HepG2 (cell line): Measurements from ENCODE around the gene BTBD1. TPM values are rescaled to one million over a fixed set of nuclear protein-coding genes. Genes with fewer than 3 reads are reported as not detected.
A peak's percentile ranks its signal among the peaks of the same experiment; 100 is the strongest.

Experiments used
- ARID2 ChIP-seq: sonication (generic); formaldehyde crosslinking; IDR thresholded peaks from 2 replicates; pipeline ENCODE4 v1.8.1; 2022; ENCODE audit warnings: mild to moderate bottlenecking, missing genetic modification reagents, borderline replicate concordance
- ARID4A ChIP-seq: sonication (generic); formaldehyde crosslinking; IDR thresholded peaks from 2 replicates; pipeline ENCODE4 v1.5.0; 2020; ENCODE audit warnings: mild to moderate bottlenecking, missing genetic modification reagents, borderline replicate concordance
- BRCA1 ChIP-seq: sonication (generic); formaldehyde crosslinking; IDR thresholded peaks from 2 replicates; pipeline ENCODE4 v1.4.0; 2020; ENCODE audit warnings: missing genetic modification reagents
- DNMT1 ChIP-seq: sonication (generic); formaldehyde crosslinking; IDR thresholded peaks from 2 replicates; pipeline ENCODE4 v1.5.1; 2020; ENCODE audit warnings: mild to moderate bottlenecking, missing genetic modification reagents
- FOXP1 ChIP-seq, 2 experiments: fragments of 450-650 bp in 1 of 2; IDR thresholded peaks; 2 replicates each; pipeline ENCODE4 v1.6.1; 2017 to 2018; ENCODE audit warnings: antibody characterized with exemption in 1 of 2
- HES4 ChIP-seq: sonication (generic); formaldehyde crosslinking; IDR thresholded peaks from 2 replicates; pipeline ENCODE4 v1.9.0; 2021; ENCODE audit warnings: mild to moderate bottlenecking, missing genetic modification reagents, borderline replicate concordance
- NR2C2 ChIP-seq: sonication (generic); formaldehyde crosslinking; IDR thresholded peaks from 2 replicates; pipeline ENCODE4 v1.4.0; 2020; ENCODE audit warnings: missing genetic modification reagents, mild to moderate bottlenecking, moderate library complexity, borderline replicate concordance
- RFX1 ChIP-seq: fragments of 450-650 bp; IDR thresholded peaks from 2 replicates; pipeline ENCODE4 v1.6.1; 2017
- TFAP4 ChIP-seq: sonication (generic); IDR thresholded peaks from 2 replicates; pipeline ENCODE4 v1.6.1; 2016; ENCODE audit warnings: low read depth, borderline replicate concordance
- ZFP37 ChIP-seq: sonication (generic); formaldehyde crosslinking; IDR thresholded peaks from 2 replicates; pipeline ENCODE4 v1.4.0; 2020; ENCODE audit warnings: missing genetic modification reagents, borderline replicate concordance
- ZNF7 ChIP-seq: IDR thresholded peaks from 2 replicates; pipeline ENCODE4 v1.6.1; 2016; ENCODE audit warnings: missing biosample characterization, missing genetic modification reagents
- ZNF724P ChIP-seq: sonication (generic); formaldehyde crosslinking; IDR thresholded peaks from 2 replicates; pipeline ENCODE4 v1.8.0; 2022; ENCODE audit warnings: missing genetic modification reagents, borderline replicate concordance
- ZNF816 ChIP-seq: sonication (generic); formaldehyde crosslinking; IDR thresholded peaks from 2 replicates; pipeline ENCODE4 v1.8.0; 2022; ENCODE audit warnings: missing genetic modification reagents, mild to moderate bottlenecking, borderline replicate concordance
- ZUFSP ChIP-seq: sonication (generic); formaldehyde crosslinking; IDR thresholded peaks from 2 replicates; pipeline ENCODE4 v1.9.0; 2021; ENCODE audit warnings: missing genetic modification reagents, mild to moderate bottlenecking, borderline replicate concordance
- polyA plus RNA-seq, 8 experiments: library from polyadenylated mRNA; depleted of rRNA in 3 of 8; stranded (reverse) in 7 of 8; unstranded in 1 of 8; fragments of >200 nt; fragmentation: Illumina TruSeq in 4 of 8; extraction: Trizol in 4 of 8; gene quantifications; 2 replicates each; pipeline versions ENCODE4 v1.2.1 to v1.2.3, GENCODE V29; 2011 to 2016; ENCODE audit warnings: low read depth in 4 of 8, missing spikeins in 1 of 8, mixed read lengths in 1 of 8; ENCODE audit not compliant: insufficient read depth in 1 of 8
- total RNA-seq, 5 experiments: library from RNA; depleted of rRNA; stranded (reverse); fragments of >200 nt; fragmentation: Illumina TruSeq; extraction: Trizol; gene quantifications; 2 replicates each; pipeline ENCODE4 v1.2.3, GENCODE V29; 2016; ENCODE audit warnings: low read depth in 1 of 5
- TF ChIP-seq, protein P1 (sequence below): sonication (generic); formaldehyde crosslinking; IDR thresholded peaks from 2 replicates; pipeline ENCODE4 v1.4.0; 2020; ENCODE audit warnings: missing genetic modification reagents
- TF ChIP-seq, protein P2 (sequence below): sonication (generic); formaldehyde crosslinking; IDR thresholded peaks from 2 replicates; pipeline ENCODE4 v1.4.0; 2020; ENCODE audit warnings: missing genetic modification reagents
- TF ChIP-seq, protein P3 (sequence below): sonication (generic); formaldehyde crosslinking; IDR thresholded peaks from 2 replicates; pipeline ENCODE4 v1.4.0; 2020; ENCODE audit warnings: missing genetic modification reagents

BTBD1 gene
- total and polyA plus RNA-seq, 2 of the 13 experiments (the other 11 are each of a cell fraction or from before 2014, with no cell fraction given), result 32.1 to 53.9 TPM

GRCh38 chr15:83011271-83012075 lies 55.6 kb downstream of the BTBD1 start, which contains the start of gene C15orf40 (continued):
- no peak for TF ChIP-seq ZUFSP (CRISPR knock-in tag)
- no peak for TF ChIP-seq RFX1
- peak; percentile 30; the same call in 1 of the 2 replicates for TF ChIP-seq ZNF724P (CRISPR knock-in tag)
- TF ChIP-seq ARID2 (CRISPR knock-in tag), result no peak
- TF ChIP-seq BRCA1 (CRISPR knock-in tag), result peak; percentile 87; the same call in 1 of the 2 replicates
- peak; percentile 88 for TF ChIP-seq ARID4A (CRISPR knock-in tag)
- TF ChIP-seq, protein P1, sequence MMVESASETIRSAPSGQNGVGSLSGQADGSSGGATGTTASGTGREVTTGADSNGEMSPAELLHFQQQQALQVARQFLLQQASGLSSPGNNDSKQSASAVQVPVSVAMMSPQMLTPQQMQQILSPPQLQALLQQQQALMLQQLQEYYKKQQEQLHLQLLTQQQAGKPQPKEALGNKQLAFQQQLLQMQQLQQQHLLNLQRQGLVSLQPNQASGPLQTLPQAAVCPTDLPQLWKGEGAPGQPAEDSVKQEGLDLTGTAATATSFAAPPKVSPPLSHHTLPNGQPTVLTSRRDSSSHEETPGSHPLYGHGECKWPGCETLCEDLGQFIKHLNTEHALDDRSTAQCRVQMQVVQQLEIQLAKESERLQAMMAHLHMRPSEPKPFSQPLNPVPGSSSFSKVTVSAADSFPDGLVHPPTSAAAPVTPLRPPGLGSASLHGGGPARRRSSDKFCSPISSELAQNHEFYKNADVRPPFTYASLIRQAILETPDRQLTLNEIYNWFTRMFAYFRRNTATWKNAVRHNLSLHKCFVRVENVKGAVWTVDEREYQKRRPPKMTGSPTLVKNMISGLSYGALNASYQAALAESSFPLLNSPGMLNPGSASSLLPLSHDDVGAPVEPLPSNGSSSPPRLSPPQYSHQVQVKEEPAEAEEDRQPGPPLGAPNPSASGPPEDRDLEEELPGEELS (CRISPR knock-in tag), result peak; percentile 42; the same call in 1 of the 2 replicates
- TF ChIP-seq ZNF816, result no peak
- TF ChIP-seq ZNF7 (CRISPR knock-in tag), result no peak
- TF ChIP-seq DNMT1 (CRISPR knock-in tag), result no peak
- TF ChIP-seq, protein P2, sequence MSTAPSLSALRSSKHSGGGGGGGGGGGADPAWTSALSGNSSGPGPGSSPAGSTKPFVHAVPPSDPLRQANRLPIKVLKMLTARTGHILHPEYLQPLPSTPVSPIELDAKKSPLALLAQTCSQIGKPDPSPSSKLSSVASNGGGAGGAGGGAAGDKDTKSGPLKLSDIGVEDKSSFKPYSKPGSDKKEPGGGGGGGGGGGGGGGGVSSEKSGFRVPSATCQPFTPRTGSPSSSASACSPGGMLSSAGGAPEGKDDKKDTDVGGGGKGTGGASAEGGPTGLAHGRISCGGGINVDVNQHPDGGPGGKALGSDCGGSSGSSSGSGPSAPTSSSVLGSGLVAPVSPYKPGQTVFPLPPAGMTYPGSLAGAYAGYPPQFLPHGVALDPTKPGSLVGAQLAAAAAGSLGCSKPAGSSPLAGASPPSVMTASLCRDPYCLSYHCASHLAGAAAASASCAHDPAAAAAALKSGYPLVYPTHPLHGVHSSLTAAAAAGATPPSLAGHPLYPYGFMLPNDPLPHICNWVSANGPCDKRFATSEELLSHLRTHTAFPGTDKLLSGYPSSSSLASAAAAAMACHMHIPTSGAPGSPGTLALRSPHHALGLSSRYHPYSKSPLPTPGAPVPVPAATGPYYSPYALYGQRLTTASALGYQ (CRISPR knock-in tag), result peak; percentile 87
- peak; percentile 58 for TF ChIP-seq HES4 (CRISPR knock-in tag)
- TF ChIP-seq ZFP37 (CRISPR knock-in tag), result 0 out of 2 replicates have a peak, but pooled peaks have one; percentile 32
- peak; percentile 63; the same call in 1 of the 2 replicates for TF ChIP-seq TFAP4
- TF ChIP-seq FOXP1 (IDR thresholded peaks at IDR 0.05), result no peak
- TF ChIP-seq FOXP1 (CRISPR knock-in tag; IDR thresholded peaks at IDR 0.05), result no peak
- TF ChIP-seq NR2C2 (CRISPR knock-in tag), result peak; percentile 10; the same call in 1 of the 2 replicates
- TF ChIP-seq, protein P3, sequence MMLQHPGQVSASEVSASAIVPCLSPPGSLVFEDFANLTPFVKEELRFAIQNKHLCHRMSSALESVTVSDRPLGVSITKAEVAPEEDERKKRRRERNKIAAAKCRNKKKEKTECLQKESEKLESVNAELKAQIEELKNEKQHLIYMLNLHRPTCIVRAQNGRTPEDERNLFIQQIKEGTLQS (CRISPR knock-in tag), result peak; percentile 70
